T-helper 1 cell (primary cell): ENCODE measurements around the gene SLC39A6.
"Not testable (repeated sequence)": the region's sequence is repeated elsewhere in the genome, so short reads cannot be mapped to it uniquely, and the experiment has no call there.

Experiments used
- DNase-seq, 5 donors: peaks; one replicate each; pipeline ENCODE4 v3.0.0-alpha.2; 2012 to 2020
- total RNA-seq, 4 donors: gene quantifications; one replicate each; lab custom pipeline; 2026; lab: John Stamatoyannopoulos, UW

SLC39A6 gene, protein sequence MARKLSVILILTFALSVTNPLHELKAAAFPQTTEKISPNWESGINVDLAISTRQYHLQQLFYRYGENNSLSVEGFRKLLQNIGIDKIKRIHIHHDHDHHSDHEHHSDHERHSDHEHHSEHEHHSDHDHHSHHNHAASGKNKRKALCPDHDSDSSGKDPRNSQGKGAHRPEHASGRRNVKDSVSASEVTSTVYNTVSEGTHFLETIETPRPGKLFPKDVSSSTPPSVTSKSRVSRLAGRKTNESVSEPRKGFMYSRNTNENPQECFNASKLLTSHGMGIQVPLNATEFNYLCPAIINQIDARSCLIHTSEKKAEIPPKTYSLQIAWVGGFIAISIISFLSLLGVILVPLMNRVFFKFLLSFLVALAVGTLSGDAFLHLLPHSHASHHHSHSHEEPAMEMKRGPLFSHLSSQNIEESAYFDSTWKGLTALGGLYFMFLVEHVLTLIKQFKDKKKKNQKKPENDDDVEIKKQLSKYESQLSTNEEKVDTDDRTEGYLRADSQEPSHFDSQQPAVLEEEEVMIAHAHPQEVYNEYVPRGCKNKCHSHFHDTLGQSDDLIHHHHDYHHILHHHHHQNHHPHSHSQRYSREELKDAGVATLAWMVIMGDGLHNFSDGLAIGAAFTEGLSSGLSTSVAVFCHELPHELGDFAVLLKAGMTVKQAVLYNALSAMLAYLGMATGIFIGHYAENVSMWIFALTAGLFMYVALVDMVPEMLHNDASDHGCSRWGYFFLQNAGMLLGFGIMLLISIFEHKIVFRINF
- 16.9 to 30.4 (median 19.6) reads per million in 4 donors for total RNA-seq

DNA sequence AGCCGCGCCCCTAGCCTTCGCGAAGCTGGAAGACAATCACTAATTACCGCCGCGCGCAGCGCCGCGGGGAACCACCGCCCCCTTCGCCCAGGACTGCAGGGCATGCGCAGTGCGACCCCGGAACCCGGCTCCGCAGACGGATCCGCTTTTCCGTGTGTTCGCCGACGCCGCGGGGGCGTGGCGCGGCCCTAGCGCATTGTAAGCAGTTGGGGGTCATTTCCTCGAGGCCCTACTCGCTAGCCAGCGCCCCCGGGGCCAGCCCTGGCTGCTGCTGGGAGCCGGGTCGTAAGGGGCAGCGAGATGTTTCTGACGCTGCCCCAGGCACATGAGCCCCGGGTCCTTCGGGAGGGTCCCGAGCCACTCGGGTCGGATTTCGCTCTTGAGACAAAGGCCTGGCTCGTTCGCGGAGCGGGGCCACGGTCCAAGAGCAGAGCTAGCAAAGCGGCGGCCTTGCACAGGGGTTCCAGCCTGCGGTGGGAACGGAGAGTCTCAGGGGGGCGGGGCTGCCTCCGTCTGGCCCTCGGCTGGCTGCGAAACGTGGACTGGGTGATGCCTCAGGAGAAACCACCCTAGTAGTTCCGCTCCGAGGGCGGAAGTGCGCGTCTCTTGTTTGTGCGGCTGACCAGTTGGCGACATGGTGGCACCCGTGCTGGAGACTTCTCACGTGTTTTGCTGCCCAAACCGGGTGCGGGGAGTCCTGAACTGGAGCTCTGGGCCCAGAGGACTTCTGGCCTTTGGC, at the start of gene SLC39A6, which contains the start of gene ELP2:
Gene SLC39A6, minus strand, starts transcription at position 41 of the 739 bp plus-strand sequence. CDS start 2,333 bp downstream, outside the sequence.
Gene ELP2, plus strand, starts transcription at position 600 of the 739 bp plus-strand sequence. Its CDS starts 35 bp downstream, at position 635.
- DNase-seq: peak; percentile 90 to 95 (median 94)

DNA sequence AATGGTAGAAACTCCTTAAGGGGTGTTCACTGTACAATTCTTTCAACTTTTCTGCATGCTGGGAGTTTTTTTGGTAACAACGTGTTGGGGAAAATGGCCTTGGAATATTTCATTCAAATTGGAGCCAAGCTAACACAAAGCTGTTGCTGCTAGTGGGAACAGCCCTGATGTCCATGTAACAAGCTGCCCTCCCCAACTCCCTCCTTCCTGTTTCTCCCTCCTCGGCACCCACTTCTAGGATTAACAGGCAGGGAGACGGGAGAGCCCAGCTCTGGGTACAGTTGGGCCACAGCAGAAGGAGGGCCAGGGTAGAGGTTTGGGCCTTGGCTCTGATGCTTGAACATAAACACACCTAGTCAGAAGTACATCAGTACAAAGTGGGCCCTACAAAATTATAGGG, 48.8 kb upstream of the SLC39A6 start:
- DNase-seq: no peak

DNA sequence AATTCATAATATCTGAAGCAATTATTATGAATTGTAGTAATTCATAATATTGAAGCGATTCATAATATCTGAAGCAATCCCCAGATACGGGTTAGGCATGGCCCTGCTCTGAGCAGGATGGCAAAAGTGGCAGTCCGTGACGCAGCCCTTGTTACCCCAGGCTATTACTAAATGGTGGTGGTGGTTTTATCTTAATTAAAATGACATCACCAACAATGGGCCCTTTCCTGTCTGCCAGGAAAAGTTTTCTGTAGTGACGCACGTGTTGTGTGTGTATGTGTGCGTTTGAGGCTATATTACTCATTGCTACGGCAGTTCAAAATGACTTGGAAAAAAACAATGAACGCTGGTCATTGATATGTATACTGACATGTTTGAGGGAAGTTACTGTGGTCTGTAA, 47.6 kb upstream of the SLC39A6 start:
- DNase-seq: peak in 1 of 5 donors; percentile 13

DNA sequence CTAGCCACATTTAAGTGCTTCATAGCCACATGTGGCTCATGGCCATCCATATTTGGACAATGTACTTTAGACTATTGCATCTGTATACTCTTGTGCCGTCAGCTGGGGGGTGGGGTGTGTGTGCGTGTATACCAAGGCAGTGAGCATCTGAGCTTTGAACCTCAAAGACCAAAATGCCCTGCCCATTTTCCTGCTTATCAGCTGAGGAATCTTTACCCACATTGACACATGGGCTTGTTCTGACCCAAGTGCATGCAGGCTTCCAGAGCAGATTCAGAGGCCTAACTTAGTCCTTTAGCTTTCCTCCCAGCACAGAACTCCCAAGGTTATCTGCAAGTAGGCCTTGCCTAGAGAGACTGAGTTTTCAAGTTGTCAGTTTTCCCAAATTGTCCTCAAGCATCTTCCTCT, 47.0 kb upstream of the SLC39A6 start:
- peak in 1 of 5 donors; percentile 20 for DNase-seq

DNA sequence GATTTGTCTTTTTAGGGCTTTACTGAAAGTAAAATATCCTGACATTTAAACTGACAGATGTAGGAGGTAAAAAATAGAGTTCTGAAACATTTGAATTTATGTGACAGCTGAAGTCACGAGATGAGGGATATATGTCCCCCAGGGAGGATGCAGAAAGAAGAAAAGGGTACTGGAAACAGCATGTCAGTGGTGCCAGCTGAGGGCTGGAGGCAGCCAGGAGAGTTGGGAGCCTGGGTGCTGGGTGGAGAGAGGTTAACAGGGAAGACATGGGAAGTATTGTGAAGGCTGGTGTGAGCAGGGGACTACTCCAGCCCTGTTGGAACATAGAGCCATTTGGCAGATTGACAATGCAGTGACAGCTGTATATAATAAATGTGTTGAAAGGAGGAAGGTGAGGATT, 46.3 kb upstream of the SLC39A6 start:
- no peak for DNase-seq

DNA sequence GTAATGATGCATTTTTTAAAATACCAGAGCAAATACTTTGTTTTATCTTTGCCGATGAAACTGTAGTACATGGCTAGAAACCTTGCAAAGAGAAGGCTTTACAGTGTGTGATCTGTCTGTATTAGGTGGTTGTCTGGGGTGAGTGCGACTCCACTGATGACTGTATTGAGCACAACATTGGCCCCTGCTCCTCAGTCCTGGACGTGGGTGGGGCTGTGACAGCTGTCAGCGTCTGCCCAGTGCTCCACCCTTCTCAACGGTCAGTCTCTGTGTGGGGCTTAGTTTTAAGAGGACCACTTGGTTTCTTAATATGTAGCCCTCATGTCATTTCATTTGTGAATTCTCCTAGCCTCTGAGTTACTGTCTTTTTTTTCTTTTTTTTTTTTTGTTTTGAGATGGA, 40.8 kb upstream of the SLC39A6 start:
- DNase-seq: no peak

DNA sequence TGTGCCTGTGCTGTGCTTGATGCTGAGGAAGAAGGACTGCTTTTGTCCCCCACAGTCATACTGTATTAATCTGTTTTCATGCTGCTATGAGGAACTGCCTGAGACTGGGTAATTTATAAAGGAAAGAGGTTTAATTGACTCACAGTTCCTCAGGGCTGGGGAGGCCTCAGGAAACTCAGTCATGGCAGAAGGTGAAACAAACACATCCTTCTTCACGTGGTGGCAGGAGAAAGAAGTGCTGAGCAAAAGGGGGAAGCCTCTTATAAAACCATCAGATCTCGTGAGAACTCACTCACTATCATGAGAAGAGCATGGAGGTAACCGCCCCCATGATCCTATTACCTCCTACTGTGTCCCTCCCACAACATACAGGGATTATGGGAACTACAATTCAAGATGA, 39.2 kb upstream of the SLC39A6 start:
- DNase-seq: not testable (repeated sequence)

DNA sequence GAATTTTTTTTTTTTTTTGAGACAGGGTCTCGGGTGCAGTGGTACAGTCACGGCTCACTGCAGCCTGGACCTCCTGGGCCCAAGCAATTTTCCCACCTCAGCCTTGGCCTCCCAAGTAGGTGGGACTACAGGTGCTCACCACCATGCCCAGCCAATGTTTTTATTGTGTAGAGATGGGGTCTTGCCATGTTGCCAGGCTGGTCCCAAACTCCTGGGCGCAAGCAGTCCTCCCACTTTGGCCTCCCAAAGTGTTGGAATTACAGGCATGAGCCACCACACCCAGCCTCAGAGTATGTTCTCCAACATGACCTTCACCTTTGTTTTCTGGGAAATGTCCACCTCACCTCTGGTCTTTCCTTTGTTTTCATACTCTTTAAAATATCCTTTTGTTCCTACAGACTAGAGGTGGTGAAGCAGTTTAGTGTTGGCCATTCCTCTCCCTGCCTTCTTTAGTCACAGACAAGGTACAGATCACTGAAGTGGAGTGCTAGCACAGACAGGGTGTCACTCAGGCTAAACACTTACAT, 38.6 kb upstream of the SLC39A6 start:
- DNase-seq: no peak

DNA sequence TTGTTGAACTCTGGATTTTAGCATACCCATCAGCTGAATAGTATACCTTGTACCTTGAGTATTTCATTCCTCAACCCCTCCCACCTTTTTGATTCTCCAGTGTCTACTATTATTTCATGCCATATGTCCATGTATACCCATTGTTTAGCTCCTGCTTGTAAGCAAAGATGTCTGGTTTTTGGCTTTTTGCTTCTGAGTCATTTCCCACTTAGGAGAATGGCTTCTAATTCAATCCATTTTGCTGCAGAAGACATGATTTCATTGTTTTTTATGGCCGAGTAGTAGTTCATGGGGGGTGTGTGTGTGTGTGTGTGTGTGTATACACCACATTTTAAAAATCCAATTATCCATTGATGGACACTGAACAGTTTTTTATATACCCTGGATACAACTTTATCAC, 33.8 kb upstream of the SLC39A6 start:
- DNase-seq: no peak

DNA sequence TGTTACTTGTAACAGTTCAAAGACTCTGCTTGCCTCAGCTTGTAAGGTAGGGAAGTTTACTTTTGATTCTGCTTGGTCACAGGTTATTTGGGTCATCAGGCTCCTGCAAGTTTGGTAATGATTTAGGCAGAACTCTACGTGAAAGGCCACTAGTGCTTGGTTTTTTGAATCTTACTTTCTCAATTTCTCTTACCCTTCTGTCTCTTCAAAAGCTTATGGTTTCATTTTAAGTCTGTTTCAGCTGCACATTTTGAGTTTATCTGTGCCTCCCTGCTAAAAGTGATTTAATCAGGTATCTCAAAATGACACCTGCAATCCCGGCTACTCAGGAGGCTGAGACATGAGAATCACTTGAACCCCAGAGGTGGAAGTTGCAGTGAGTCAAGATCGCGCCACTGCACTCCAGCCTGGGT, 31.8 kb upstream of the SLC39A6 start:
- no peak for DNase-seq

DNA sequence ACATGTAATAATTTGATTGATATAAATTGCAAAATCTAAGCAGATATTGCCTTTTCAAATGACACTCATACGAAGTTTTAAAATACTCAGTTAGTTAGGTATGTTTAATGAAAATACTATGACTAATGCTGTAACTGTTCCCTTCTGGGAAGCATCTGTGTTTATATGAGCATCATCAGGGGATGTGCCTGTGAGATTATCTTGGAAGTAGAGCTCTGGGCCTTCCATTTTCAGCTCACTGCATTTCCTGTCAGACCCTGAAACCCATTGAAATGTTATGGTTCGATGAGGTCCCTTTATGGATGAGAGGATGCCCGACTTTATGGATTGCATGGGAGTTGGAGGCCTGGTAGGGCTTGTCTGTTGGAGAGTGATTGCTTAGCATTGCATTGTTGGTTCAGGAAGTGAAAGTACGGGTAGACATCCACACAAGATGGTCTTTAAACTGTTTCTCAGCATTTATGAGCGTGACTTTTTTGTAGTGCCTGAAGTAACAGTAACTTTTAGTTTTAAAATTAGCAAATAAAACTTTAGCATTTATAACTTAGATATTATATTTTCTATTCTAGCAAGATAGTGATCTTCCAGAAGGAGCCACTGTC, 29.2 kb upstream of the SLC39A6 start:
- DNase-seq: no peak

DNA sequence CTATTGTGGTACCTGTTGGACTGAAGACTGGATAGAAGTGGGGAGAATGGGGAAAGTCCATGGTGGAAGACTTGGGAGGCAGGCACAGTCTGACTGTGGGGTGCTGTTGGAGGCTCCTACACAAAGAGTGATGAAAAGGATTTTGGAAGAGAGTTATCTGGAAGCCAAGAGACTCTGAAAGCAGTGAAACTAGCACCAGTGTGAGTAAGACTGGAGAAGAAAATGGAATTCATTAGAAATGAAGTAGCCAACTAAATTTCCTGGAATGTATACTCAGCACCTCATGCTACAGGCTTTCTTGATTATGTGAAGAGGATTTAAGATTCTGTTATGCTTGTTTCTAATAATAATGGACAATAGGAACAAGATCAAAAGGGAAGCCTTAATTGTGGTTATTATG, 28.3 kb upstream of the SLC39A6 start:
- no peak for DNase-seq

DNA sequence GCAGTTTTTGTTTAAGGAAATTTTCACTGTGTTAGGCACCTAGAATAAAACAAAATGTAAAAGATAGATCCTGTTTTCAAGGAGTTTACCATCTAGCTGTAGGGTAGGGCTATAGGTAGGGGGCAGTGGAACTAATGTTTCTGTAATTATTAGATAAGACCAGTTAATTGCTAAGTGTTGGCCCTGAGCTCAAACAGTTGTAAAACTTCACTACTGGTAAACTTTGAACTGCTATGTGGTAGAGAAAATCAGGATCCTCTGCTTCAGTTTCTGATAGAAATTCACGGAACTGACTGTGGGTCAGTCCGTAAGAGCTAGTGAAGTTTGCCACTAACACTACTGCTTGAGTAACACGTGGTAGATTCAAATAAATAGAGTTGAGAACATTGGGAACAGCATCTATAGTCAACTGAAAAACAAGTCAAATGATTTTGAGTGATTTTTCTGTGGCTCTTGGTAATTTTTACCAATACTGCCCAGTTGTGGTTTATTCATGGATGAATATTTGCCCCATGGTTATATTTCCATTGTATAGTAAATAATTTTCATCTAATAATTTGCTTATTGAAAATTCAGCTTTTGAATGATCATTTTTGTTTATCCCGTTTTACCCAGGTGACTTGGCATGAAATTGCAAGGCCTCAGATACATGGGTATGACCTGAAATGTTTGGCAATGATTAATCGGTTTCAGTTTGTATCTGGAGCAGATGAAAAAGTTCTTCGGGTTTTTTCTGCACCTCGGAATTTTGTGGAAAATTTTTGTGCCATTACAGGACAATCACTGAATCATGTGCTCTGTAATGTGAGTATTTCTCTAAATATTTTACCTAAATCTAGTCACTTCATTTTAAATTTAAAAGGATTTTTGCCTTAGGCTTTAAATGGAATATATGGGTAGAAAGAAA, 27.0 kb upstream of the SLC39A6 start:
- no peak for DNase-seq

DNA sequence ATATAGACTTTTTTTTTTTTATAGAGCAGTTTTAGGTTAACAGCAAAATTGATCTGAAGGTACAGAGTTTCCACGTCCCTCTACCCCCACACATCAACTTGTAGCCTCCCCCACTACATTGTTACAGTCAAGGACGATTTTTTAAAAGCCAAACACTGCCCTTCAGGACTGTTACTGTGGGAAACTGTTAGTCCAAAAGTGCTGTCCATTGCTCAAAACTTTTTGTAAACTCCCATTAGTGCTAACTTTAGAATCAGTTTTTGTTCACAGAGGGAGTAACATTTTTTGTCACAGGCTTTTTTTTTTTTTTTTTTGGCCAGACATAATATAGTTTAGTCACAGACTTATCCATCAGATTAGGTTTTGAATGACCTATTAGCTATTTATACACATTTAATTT, 24.6 kb upstream of the SLC39A6 start:
- DNase-seq: no peak

DNA sequence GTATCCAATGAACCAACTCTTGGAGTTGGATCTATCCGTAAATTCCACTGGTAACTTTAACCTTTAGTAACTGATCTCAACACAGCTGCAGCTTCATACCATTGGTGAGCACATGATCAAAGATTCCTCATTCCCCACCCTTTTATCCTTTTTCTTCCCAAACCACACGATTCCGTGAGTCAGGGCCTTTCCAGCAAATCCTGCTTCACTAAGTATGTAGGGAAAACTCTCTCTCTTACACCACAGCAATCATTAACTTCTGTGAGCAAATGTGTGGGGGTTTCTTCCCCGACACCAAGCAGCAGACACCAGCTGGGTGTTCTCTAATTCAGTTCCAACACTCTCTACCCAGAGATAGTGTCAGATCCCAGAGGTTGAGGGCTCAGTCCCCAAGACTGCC, 24.1 kb upstream of the SLC39A6 start:
- DNase-seq: no peak

DNA sequence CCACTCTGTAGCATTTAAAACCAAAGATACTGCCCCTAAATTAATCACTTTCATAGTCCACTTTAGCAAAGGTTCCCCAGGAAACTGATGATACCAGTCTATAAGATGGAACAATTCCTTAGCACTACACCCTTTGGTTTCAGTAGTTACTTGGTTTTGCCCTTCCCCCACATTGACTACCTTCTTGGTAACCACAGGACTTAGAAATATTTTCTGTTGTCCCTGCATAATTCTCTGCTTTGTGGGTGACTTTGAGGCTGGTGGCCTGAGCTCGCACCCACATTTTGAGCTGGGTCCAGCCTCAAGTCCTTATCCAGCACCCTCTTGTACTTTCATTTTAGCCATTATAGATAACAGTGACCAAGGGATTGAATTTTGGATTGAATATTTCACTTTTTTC, 23.6 kb upstream of the SLC39A6 start:
- DNase-seq: no peak

DNA sequence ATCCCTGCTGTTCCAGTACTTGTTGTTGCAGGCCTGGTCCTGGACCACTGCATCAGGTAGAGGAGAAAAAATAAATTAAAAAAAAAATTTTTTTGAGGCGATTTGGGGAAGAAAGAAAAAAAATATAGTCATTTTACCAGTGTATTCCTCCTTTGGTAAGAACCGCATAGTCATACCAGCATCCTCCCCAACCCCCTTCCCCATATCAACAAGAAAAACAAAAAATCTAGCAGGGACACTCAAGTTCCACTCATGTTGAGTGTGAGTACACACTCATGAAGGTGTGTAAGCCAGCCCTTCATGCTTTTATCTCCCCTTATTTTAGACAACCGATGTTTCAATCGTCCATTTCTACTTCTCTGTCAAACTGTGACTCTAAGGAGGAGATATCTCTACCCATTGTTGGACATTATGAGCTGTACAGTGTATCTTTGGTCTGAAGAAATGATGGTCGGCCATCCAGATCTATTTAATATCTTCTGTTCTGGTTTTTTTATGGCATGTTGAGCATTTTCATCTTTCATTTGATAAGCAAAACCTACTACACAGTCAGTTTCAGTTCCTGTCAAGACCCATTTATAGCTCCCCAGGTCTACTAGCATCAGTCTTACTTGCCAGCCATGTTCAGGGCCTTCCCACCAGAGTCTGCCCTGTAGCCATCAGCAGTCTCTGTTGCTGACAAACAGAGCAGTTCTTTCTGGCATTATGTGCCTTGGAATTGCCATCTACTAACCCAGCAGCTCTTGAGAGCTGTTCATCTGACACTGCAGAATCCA, 20.6 kb upstream of the SLC39A6 start:
- no peak for DNase-seq

DNA sequence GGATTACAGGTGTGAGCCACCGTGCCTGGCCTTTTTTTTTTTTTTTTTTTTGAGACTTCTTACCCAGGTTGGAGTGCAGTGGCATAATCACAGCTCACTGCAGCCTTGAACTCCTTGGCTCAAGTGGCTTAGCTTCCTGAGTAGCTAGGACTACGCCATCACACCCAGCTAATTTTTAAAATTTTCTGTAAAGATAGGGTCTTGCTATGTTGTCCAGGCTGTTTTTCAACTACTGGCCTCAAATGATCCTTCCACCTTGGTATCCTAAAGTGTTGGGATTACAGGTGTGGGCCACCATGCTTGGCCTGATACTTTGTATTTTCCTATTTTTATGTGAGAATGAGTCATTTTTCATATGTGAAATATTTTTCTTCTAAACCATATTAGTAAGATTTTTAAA, 14.3 kb upstream of the SLC39A6 start:
- DNase-seq: no peak

DNA sequence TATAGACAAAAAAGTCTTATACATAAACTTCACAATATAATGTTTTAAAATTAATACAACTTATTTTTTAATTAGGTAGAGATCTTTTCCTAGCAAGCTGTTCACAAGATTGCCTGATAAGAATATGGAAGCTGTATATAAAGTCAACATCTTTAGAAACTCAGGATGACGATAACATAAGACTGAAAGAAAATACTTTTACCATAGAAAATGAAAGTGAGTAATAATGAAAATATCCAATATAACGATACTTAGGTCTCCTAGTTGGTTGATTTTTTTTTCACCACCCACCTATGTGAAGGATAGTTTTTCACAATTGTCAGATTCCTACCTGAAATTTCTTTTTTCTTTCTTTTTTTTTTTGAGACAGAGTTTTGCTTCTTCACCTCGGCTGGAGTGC, 13.6 kb upstream of the SLC39A6 start:
- DNase-seq: peak in 1 of 5 donors; percentile 6

DNA sequence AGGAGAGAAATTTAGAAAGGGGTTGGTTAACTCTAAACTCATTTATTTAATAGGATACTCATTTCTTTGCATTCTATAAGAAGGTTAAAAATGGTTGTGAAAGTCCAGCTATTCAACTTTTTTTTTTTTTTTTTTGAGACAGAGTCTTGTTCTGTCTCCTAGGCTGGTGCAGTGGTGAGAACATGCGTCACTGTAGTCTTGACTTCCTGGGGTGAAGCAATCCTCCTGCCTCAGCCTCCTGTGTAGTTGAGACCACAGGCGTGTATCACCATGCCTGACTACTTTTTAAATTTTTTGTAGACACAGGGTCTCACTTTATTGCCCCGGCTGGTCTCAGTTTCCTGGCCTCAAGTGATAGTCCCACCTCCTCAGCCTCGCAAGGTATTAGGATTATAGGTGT, 12.4 kb upstream of the SLC39A6 start:
- DNase-seq: peak in 1 of 5 donors; percentile 10
